Femur (tissue), 1 donor: ENCODE measurements around the gene COL13A1.
A peak's percentile ranks its signal among the peaks of the same experiment; 100 is the strongest.

Source experiments
- DNase-seq: peaks from one replicate; pipeline ENCODE4 v3.0.0-alpha.2; 2017

COL13A1 gene

GRCh38 chr10:69870591-69870990 lies 68.9 kb downstream of the COL13A1 start:
- DNase-seq, result no peak

- DNase-seq, result no peak
Observed at GRCh38 chr10:69871074-69871473, 69.4 kb downstream of the COL13A1 start.

- DNase-seq, result peak; percentile 61
Observed at GRCh38 chr10:69872323-69872722, 70.6 kb downstream of the COL13A1 start.

- no peak for DNase-seq
Observed at GRCh38 chr10:69873135-69873639, 71.5 kb downstream of the COL13A1 start.

GRCh38 chr10:69874449-69874848 lies 72.7 kb downstream of the COL13A1 start:
- peak; percentile 58 for DNase-seq

GRCh38 chr10:69875856-69876255 lies 74.2 kb downstream of the COL13A1 start:
- no peak for DNase-seq

- no peak for DNase-seq
Observed at GRCh38 chr10:69876286-69876685, 74.6 kb downstream of the COL13A1 start.

- no peak for DNase-seq
Observed at GRCh38 chr10:69876931-69877330, 75.2 kb downstream of the COL13A1 start.

- peak; percentile 83 for DNase-seq
Observed at GRCh38 chr10:69878038-69878437, 76.3 kb downstream of the COL13A1 start.

- DNase-seq, result no peak
Observed at GRCh38 chr10:69878951-69879350, 77.2 kb downstream of the COL13A1 start.

- no peak for DNase-seq
Observed at GRCh38 chr10:69879634-69880257, 78.0 kb downstream of the COL13A1 start.

- DNase-seq, result peak; percentile 49
Observed at GRCh38 chr10:69880301-69881081, 78.8 kb downstream of the COL13A1 start.

- DNase-seq, result no peak
Observed at GRCh38 chr10:69881202-69881601, 79.5 kb downstream of the COL13A1 start.

- no peak for DNase-seq
Observed at GRCh38 chr10:69883310-69884023, 81.8 kb downstream of the COL13A1 start.

GRCh38 chr10:69884024-69884367 lies 82.3 kb downstream of the COL13A1 start:
- DNase-seq, result no peak

- DNase-seq, result no peak
Observed at GRCh38 chr10:69884686-69885085, 83.0 kb downstream of the COL13A1 start.

GRCh38 chr10:69885379-69886013 lies 83.8 kb downstream of the COL13A1 start:
- DNase-seq, result peak; percentile 78

GRCh38 chr10:69888882-69889584 lies 87.3 kb downstream of the COL13A1 start:
- no peak for DNase-seq

- DNase-seq, result no peak
Observed at GRCh38 chr10:69890065-69890847, 88.5 kb downstream of the COL13A1 start.

GRCh38 chr10:69891057-69891617 lies 89.4 kb downstream of the COL13A1 start:
- no peak for DNase-seq

GRCh38 chr10:69892406-69892805 lies 90.7 kb downstream of the COL13A1 start:
- DNase-seq, result no peak
